SK-N-SH (cell line): ENCODE results near the gene COMMD10. TPM values are rescaled to one million over a fixed set of nuclear protein-coding genes. Genes with fewer than 3 reads are reported as not detected.
"Not testable (repeated sequence)": the region's sequence is repeated elsewhere in the genome, so short reads cannot be mapped to it uniquely, and the experiment has no call there.

Source experiments
- CTCF ChIA-PET: fragments of 300-600, 350-600 bp; formaldehyde crosslinking; extraction: SDS; loops from one replicate; lab custom pipeline; 2021; lab: Yijun Ruan, JAX
- POLR2A ChIA-PET: fragments of 350-600 bp; sonication (Branson Sonifier 250); formaldehyde crosslinking; extraction: SDS; loops from one replicate; lab custom pipeline; 2020; ENCODE audit warnings: antibody characterized with exemption, inconsistent platforms; lab: Yijun Ruan, JAX
- DNase-seq: peaks from one replicate; pipeline ENCODE4 v3.0.0; 2012
- H2AFZ ChIP-seq: fragments of 200-600 bp; sonication (generic); 2 replicates; pipeline ENCODE4 v1.8.1; 2016; ENCODE audit warnings: antibody characterized with exemption, mild to moderate bottlenecking, low read depth
- H3F3A ChIP-seq: fragments of 200-600 bp; sonication (generic); replicated peaks from 2 replicates; pipeline ENCODE3; 2016; ENCODE audit warnings: antibody characterized with exemption, mild to moderate bottlenecking; ENCODE audit not compliant: insufficient read depth
- H3K27ac ChIP-seq, 2 experiments: fragments of 200-500 bp in 1 of 2; fragments of 200-600 bp in 1 of 2; sonication (Bioruptor generic) in 1 of 2; sonication (generic), shearing (Covaris generic) in 1 of 2; 2 replicates each; pipeline versions ENCODE4 v1.5.1 to v1.6.1; 2014 to 2016; ENCODE audit warnings: low read depth in 2 of 2, inconsistent platforms in 1 of 2, low read length in 1 of 2, mild to moderate bottlenecking in 1 of 2, mixed read lengths in 1 of 2
- H3K27me3 ChIP-seq: fragments of 200-600 bp; sonication (generic), shearing (Covaris generic); 2 replicates; pipeline ENCODE4 v1.6.1; 2016; ENCODE audit warnings: mixed run types; ENCODE audit not compliant: insufficient read depth
- H3K36me3 ChIP-seq, 2 experiments: fragments of 200-500 bp in 1 of 2; fragments of 200-600 bp in 1 of 2; sonication (Bioruptor generic) in 1 of 2; sonication (generic) in 1 of 2; replicated peaks in 1 of 2; 2 replicates each; pipeline versions ENCODE3 to v1.5.1; 2014 to 2016; ENCODE audit warnings: low read length in 1 of 2, mild to moderate bottlenecking in 1 of 2; ENCODE audit not compliant: insufficient read depth in 2 of 2, control insufficient read depth in 1 of 2
- H3K4me1 ChIP-seq, 2 experiments: fragments of 200-500 bp in 1 of 2; fragments of 200-600 bp in 1 of 2; sonication (Bioruptor generic) in 1 of 2; sonication (generic), shearing (Covaris generic) in 1 of 2; 2 replicates each; pipeline versions ENCODE4 v1.5.1 to v1.6.1; 2014 to 2016; ENCODE audit warnings: low read depth in 1 of 2, low read length in 1 of 2, mixed run types in 1 of 2; ENCODE audit not compliant: insufficient read depth in 2 of 2, control insufficient read depth in 1 of 2
- H3K4me2 ChIP-seq: fragments of 200-600 bp; sonication (generic), shearing (Covaris generic); 2 replicates; pipeline ENCODE4 v1.6.1; 2017; ENCODE audit warnings: mixed run types
- H3K4me3 ChIP-seq, 2 experiments: fragments of 200-500 bp in 1 of 2; fragments of 200-600 bp in 1 of 2; sonication (Bioruptor generic) in 1 of 2; sonication (generic), shearing (Covaris generic) in 1 of 2; 2 replicates each; pipeline versions ENCODE4 v1.5.1 to v1.8.1; 2014 to 2016; ENCODE audit warnings: low read depth in 2 of 2, inconsistent platforms in 1 of 2, low read length in 1 of 2, mild to moderate bottlenecking in 1 of 2, mixed read lengths in 1 of 2, moderate library complexity in 1 of 2
- H3K79me2 ChIP-seq: fragments of 200-600 bp; sonication (generic); 2 replicates; pipeline ENCODE4 v1.8.1; 2017; ENCODE audit warnings: mild to moderate bottlenecking; ENCODE audit not compliant: insufficient read depth
- H3K9ac ChIP-seq: fragments of 200-600 bp; sonication (generic); 2 replicates; pipeline ENCODE4 v1.6.1; 2017; ENCODE audit warnings: mixed run types
- H3K9me2 ChIP-seq: fragments of 200-600 bp; sonication (generic); 2 replicates; pipeline ENCODE4 v1.6.1; 2017; ENCODE audit warnings: mixed run types
- H3K9me3 ChIP-seq: fragments of 200-600 bp; sonication (generic); 2 replicates; pipeline ENCODE4 v1.6.1; 2017; ENCODE audit warnings: mixed run types, mild to moderate bottlenecking, moderate library complexity
- H4K20me1 ChIP-seq: fragments of 200-600 bp; sonication (generic); 2 replicates; pipeline ENCODE4 v1.6.1; 2017; ENCODE audit warnings: mild to moderate bottlenecking, mixed run types; ENCODE audit not compliant: insufficient read depth
- CHD2 ChIP-seq: fragments of 150-350 bp; IDR thresholded peaks from 2 replicates; pipeline ENCODE4 v1.6.1; 2018; ENCODE audit warnings: low read length; ENCODE audit not compliant: partially characterized antibody
- ELF1 ChIP-seq: IDR thresholded peaks from 2 replicates; pipeline ENCODE4 v1.4.0; 2012
- EP300 ChIP-seq, 2 experiments: IDR thresholded peaks; 2 replicates each; pipeline versions ENCODE4 v1.4.0 to v1.6.1; 2012; ENCODE audit warnings: borderline replicate concordance in 1 of 2, low read depth in 1 of 2, low read length in 1 of 2
- FOSL2 ChIP-seq: IDR thresholded peaks from 2 replicates; pipeline ENCODE4 v1.4.0; 2012; ENCODE audit warnings: low read depth, mild to moderate bottlenecking, moderate library complexity, borderline replicate concordance
- FOXM1 ChIP-seq: IDR thresholded peaks from 2 replicates; pipeline ENCODE4 v1.4.0; 2012; ENCODE audit warnings: low read depth, mild to moderate bottlenecking
- GABPA ChIP-seq: IDR thresholded peaks from 2 replicates; pipeline ENCODE4 v1.4.0; 2012; ENCODE audit warnings: low read depth, mild to moderate bottlenecking
- MEF2A ChIP-seq: IDR thresholded peaks from 2 replicates; pipeline ENCODE4 v1.4.0; 2012; ENCODE audit warnings: low read depth, borderline replicate concordance
- NFIC ChIP-seq: IDR thresholded peaks from 2 replicates; pipeline ENCODE4 v1.4.0; 2012; ENCODE audit warnings: borderline replicate concordance
- USF1 ChIP-seq: IDR thresholded peaks from 2 replicates; pipeline ENCODE4 v1.4.0; 2012; ENCODE audit warnings: low read depth, borderline replicate concordance
- WGBS: methylation state at CpG from one replicate; pipeline ENCODE4 v1.1.6; 2017; ENCODE audit warnings: low lambda C conversion rate; 5-methylcytosine and 5-hydroxymethylcytosine counted together
- polyA plus RNA-seq, 3 experiments: library from polyadenylated mRNA; depleted of rRNA; stranded (reverse); fragments of >200 nt; gene quantifications; 2 replicates each; pipeline ENCODE4 v1.2.3, GENCODE V29; 2012
- TF ChIP-seq, protein P1 (sequence below): IDR thresholded peaks from 2 replicates; pipeline ENCODE4 v1.6.1; 2012; ENCODE audit warnings: mild to moderate bottlenecking, low read depth, low read length, moderate library complexity

The COMMD10 gene
- polyA plus RNA-seq, 1 of the 3 experiments (the other 2 are of a cell fraction): 9.4 TPM

DNA sequence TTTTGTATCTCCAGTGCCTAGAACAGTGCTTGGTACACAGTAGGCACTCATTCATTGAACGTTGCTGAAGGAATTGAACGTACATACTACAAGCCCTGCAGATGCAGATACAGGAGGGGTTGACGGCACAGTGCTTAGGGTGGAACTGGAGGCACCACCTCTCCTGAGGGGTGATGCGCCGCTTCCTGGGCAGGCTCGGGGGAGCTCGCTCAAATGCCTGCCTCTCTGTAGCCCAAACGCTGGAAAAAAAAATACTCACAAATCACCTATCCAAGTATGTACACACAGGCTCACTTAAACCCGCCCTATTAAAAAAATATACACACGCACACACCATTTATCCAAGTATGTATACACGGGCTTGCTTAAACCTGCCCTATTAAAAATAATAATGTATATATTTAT is 536 bp upstream of the COMMD10 start:
- Histone ChIP-seq H3K9me2 (no peaks in the 10 kb centered on the region), H3K4me2 (peak overlapping the region; percentile 81), H3K36me3 (peaks cover 0 to 11% of the 10 kb centered on the region in 2 experiments), H2AFZ (peak overlapping the region; percentile 99), H3K79me2 (peaks cover 41% of the 10 kb centered on the region), H3K9ac (peak overlapping the region; percentile 86; the same call in 1 of the 2 replicates), H3K4me3 (peak overlapping the region; percentile 69 to 84), H3K27ac (peak overlapping the region; percentile 64 to 88; a peak in 2 of 4 replicates), H4K20me1 (no peaks in the 10 kb centered on the region), H3K27me3 (no peaks in the 10 kb centered on the region), H3K9me3 (no peaks in the 10 kb centered on the region), H3F3A (no peaks in the 10 kb centered on the region), H3K4me1 (peaks cover 0 to 12% of the 10 kb centered on the region in 2 experiments; a peak in 2 of 4 replicates)
- POLR2A ChIA-PET: no interaction called here
- WGBS: 53% methylated on average over 11 of the region's 11 CpGs
- TF ChIP-seq, protein P1, sequence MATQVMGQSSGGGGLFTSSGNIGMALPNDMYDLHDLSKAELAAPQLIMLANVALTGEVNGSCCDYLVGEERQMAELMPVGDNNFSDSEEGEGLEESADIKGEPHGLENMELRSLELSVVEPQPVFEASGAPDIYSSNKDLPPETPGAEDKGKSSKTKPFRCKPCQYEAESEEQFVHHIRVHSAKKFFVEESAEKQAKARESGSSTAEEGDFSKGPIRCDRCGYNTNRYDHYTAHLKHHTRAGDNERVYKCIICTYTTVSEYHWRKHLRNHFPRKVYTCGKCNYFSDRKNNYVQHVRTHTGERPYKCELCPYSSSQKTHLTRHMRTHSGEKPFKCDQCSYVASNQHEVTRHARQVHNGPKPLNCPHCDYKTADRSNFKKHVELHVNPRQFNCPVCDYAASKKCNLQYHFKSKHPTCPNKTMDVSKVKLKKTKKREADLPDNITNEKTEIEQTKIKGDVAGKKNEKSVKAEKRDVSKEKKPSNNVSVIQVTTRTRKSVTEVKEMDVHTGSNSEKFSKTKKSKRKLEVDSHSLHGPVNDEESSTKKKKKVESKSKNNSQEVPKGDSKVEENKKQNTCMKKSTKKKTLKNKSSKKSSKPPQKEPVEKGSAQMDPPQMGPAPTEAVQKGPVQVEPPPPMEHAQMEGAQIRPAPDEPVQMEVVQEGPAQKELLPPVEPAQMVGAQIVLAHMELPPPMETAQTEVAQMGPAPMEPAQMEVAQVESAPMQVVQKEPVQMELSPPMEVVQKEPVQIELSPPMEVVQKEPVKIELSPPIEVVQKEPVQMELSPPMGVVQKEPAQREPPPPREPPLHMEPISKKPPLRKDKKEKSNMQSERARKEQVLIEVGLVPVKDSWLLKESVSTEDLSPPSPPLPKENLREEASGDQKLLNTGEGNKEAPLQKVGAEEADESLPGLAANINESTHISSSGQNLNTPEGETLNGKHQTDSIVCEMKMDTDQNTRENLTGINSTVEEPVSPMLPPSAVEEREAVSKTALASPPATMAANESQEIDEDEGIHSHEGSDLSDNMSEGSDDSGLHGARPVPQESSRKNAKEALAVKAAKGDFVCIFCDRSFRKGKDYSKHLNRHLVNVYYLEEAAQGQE: no peak
- TF ChIP-seq USF1 (no peak), GABPA (no peak), NFIC (no peak), EP300 (IDR thresholded peaks at IDR 0.05; ENCODE audit: borderline replicate concordance in 1 of 2, low read depth in 1 of 2, low read length in 1 of 2) (no peak), ELF1 (no peak), FOXM1 (no peak), FOSL2 (no peak), MEF2A (no peak), CHD2 (no peak)
- CTCF ChIA-PET: interaction anchor here (1.1 to 1.5 kb wide), 2 partner anchors 17 to 241 kb away, joined by 3 read pairs; no protein-coding TSS in a partner anchor
- peak; percentile 52 for DNase-seq

DNA sequence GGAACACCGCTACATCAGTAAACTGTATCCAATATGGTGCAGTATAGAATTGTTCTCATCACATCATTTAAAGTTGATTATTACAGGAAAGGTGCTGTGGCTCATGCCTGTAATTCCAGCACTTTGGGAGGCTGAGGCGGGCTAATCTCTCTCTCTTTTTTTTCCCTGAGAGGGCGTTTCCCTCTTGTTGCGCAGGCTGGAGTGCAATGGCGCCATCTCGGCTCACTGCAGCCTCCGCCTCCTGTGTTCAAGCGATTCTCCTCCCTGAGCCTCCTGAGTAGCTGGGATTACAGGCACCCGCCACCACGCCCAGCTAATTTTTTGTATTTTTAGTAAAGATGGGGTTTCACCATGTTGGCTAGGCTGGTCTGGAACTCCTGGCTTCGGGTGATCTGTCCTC is 1.5 kb downstream of the COMMD10 start:
- peak overlapping the region; percentile 81; the same call in 1 of the 2 replicates for H3K4me2 ChIP-seq
- over 99% methylated on average over 11 of the region's 11 CpGs for WGBS

More for the DNA sequence above, 1.5 kb downstream of the COMMD10 start:
- Histone ChIP-seq H3K79me2 (peaks cover 41% of the 10 kb centered on the region), H3K4me1 (peaks cover 0 to 12% of the 10 kb centered on the region in 2 experiments; a peak in 2 of 4 replicates), H3K36me3 (peaks cover 6 to 26% of the 10 kb centered on the region in 2 experiments)
- H3K9me2 ChIP-seq, H3K27ac ChIP-seq, H4K20me1 ChIP-seq, DNase-seq, H3K4me3 ChIP-seq, POLR2A ChIA-PET, H3F3A ChIP-seq, H2AFZ ChIP-seq, H3K9me3 ChIP-seq, H3K9ac ChIP-seq, H3K27me3 ChIP-seq: not testable (repeated sequence)
- CTCF ChIA-PET: interaction anchor here (1.5 kb wide), 1 partner anchor 10 kb away, joined by 4 read pairs; no protein-coding TSS in a partner anchor
